Esophagus muscularis mucosa (tissue), 4 donors: ENCODE measurements around the gene KCNJ5. TPM values are rescaled to one million over a fixed set of nuclear protein-coding genes. Genes with fewer than 3 reads are reported as not detected.

ENCODE experiments used
- DNase-seq: peaks from one replicate; pipeline ENCODE4 v3.0.0-alpha.2; 2017; ENCODE audit errors: extremely low spot score
- H3K27ac ChIP-seq, 4 donors: fragments of 200-600 bp; sonication (generic); replicated peaks in 1 of 4; 1 replicate in 3 of 4; 2 replicates in 1 of 4; pipeline ENCODE4 v1.5.1; 2016 to 2019; ENCODE audit warnings: mild to moderate bottlenecking in 1 of 4
- H3K27me3 ChIP-seq, 4 donors: fragments of 200-600 bp; sonication (generic); one replicate each; pipeline versions ENCODE4 v1.5.1 to v1.6.0; 2016 to 2019
- H3K36me3 ChIP-seq, 4 donors: fragments of 200-600 bp; sonication (generic); one replicate each; pipeline ENCODE4 v1.5.1; 2016 to 2019
- H3K4me1 ChIP-seq, 4 donors: fragments of 200-600 bp; sonication (generic); one replicate each; pipeline ENCODE4 v1.5.1; 2016 to 2019
- H3K4me3 ChIP-seq, 4 donors: fragments of 200-600 bp; sonication (generic); 1 replicate in 2 of 4; 2 replicates in 2 of 4; pipeline ENCODE4 v1.5.1; 2016 to 2019; ENCODE audit warnings: mild to moderate bottlenecking in 4 of 4, moderate library complexity in 1 of 4
- H3K9me3 ChIP-seq, 4 donors: fragments of 200-600 bp; sonication (generic); 1 replicate in 3 of 4; 2 replicates in 1 of 4; pipeline ENCODE4 v1.5.1; 2016 to 2019
- CTCF ChIP-seq, 3 experiments: fragments of 200-600 bp in 2 of 3; fragments of 450-650 bp in 1 of 3; sonication (generic) in 2 of 3; IDR thresholded peaks; one replicate each; pipeline ENCODE4 v1.5.1; 2017 to 2019; ENCODE audit warnings: antibody characterized with exemption in 3 of 3, mild to moderate bottlenecking in 2 of 3, moderate library complexity in 1 of 3
- EP300 ChIP-seq: sonication (generic); formaldehyde crosslinking; IDR thresholded peaks from one replicate; pipeline ENCODE4 v1.6.1; 2017; ENCODE audit warnings: antibody characterized with exemption
- POLR2A ChIP-seq: fragments of 450-650 bp; IDR thresholded peaks from one replicate; pipeline ENCODE4 v1.6.1; 2017; ENCODE audit warnings: antibody characterized with exemption, moderate library complexity, mild to moderate bottlenecking, low read depth
- POLR2AphosphoS5 ChIP-seq, 2 donors: sonication (generic); formaldehyde crosslinking; IDR thresholded peaks; one replicate each; pipeline ENCODE4 v1.6.1; 2017; ENCODE audit warnings: antibody characterized with exemption in 2 of 2
- WGBS: methylation state at CpG from one replicate; pipeline ENCODE4 v1.1.5; 2018; 5-methylcytosine and 5-hydroxymethylcytosine counted together
- intact Hi-C: fragments of 100-400 bp; cut with DNase I; formaldehyde crosslinking; loops from one replicate; pipeline ENCODE4 v1.15.1; 2023
- total RNA-seq, 4 donors: library from RNA; depleted of rRNA; stranded (reverse); fragments of >200 nt; gene quantifications; one replicate each; pipeline versions ENCODE4 v1.1.0 to v1.2.1, GENCODE V29; 2016

Gene KCNJ5
- total RNA-seq, 4 donors from 2014 or later: 0.80 to 3.8 (median 1.00) TPM

- Histone ChIP-seq H3K27me3 (peaks cover 0 to 20% (median 0%) of the 10 kb centered on the region in 4 donors), H3K4me3 (no peak overlapping the region), H3K4me1 (peaks cover 0 to 6% (median under 1%) of the 10 kb centered on the region in 4 donors), H3K9me3 (no peaks in the 10 kb centered on the region), H3K36me3 (no peaks in the 10 kb centered on the region), H3K27ac (no peak overlapping the region)
- no peak for DNase-seq
- WGBS: 92% methylated on average over 11 of the region's 18 CpGs
- TF ChIP-seq EP300 (no peak), POLR2A (no peak), CTCF (IDR thresholded peaks at IDR 0.05) (no peak), POLR2AphosphoS5 (IDR thresholded peaks at IDR 0.05) (no peak)
- intact Hi-C loops: no loop called here
These were observed 23.3 kb downstream of the KCNJ5 start for GRCh38 chr11:128914216-128915148.

- intact Hi-C loops: no loop called here
- no peak overlapping the region for H3K27ac ChIP-seq
- peaks cover 0 to 6% (median 0%) of the 10 kb centered on the region in 4 donors for H3K4me1 ChIP-seq
- peaks cover 0 to 17% (median 0%) of the 10 kb centered on the region in 4 donors for H3K27me3 ChIP-seq
- DNase-seq: no peak
- H3K36me3 ChIP-seq: no peaks in the 10 kb centered on the region
- H3K4me3 ChIP-seq: no peak overlapping the region
- H3K9me3 ChIP-seq: no peaks in the 10 kb centered on the region
- WGBS: 59% methylated on average over 6 of the region's 6 CpGs
- no peak for TF ChIP-seq CTCF (IDR thresholded peaks at IDR 0.05)
- no peak for TF ChIP-seq POLR2AphosphoS5 (IDR thresholded peaks at IDR 0.05)
- TF ChIP-seq POLR2A: no peak
These were observed 24.0 kb downstream of the KCNJ5 start for GRCh38 chr11:128915149-128915521.

GRCh38 chr11:128916037-128916572 is 24.9 kb downstream of the KCNJ5 start:
- Histone ChIP-seq H3K27ac (no peak overlapping the region), H3K4me3 (no peak overlapping the region), H3K9me3 (no peaks in the 10 kb centered on the region), H3K4me1 (peaks cover 0 to 6% (median 0%) of the 10 kb centered on the region in 4 donors), H3K27me3 (peaks cover 0 to 16% (median 0%) of the 10 kb centered on the region in 4 donors), H3K36me3 (no peaks in the 10 kb centered on the region)
- WGBS: 63% methylated on average over 3 of the region's 3 CpGs
- TF ChIP-seq CTCF (IDR thresholded peaks at IDR 0.05) (no peak), EP300 (no peak), POLR2AphosphoS5 (IDR thresholded peaks at IDR 0.05) (no peak), POLR2A (no peak)
- intact Hi-C loops: no loop called here
- DNase-seq: no peak

- Histone ChIP-seq H3K36me3 (no peaks in the 10 kb centered on the region), H3K4me3 (no peak overlapping the region), H3K27me3 (peaks cover 0 to 11% (median 0%) of the 10 kb centered on the region in 4 donors), H3K9me3 (no peaks in the 10 kb centered on the region), H3K4me1 (peaks cover 0 to 6% (median 0%) of the 10 kb centered on the region in 4 donors), H3K27ac (no peak overlapping the region)
- no peak for DNase-seq
- intact Hi-C loops: no loop called here
- TF ChIP-seq POLR2AphosphoS5 (IDR thresholded peaks at IDR 0.05) (no peak), EP300 (no peak), POLR2A (no peak), CTCF (IDR thresholded peaks at IDR 0.05) (no peak)
- WGBS: 90% methylated on average over 2 of the region's 2 CpGs
These were observed 25.5 kb downstream of the KCNJ5 start for GRCh38 chr11:128916681-128917080.
